Progenitor cell of endocrine pancreas (in vitro differentiated cells): ENCODE measurements around the gene CDRT15L2. TPM values are rescaled to one million over a fixed set of nuclear protein-coding genes. Genes with fewer than 3 reads are reported as not detected.
"Not testable (repeated sequence)": the region's sequence is repeated elsewhere in the genome, so short reads cannot be mapped to it uniquely, and the experiment has no call there.

Experiments
- DNase-seq: peaks from one replicate; pipeline ENCODE4 v3.0.0; 2021; ENCODE audit warnings: low spot score; ENCODE audit not compliant: unreplicated experiment
- H3K27ac Mint-ChIP-seq: 2 replicates; pipeline ENCODE4 v1.8.0; 2021; ENCODE audit warnings: mild to moderate bottlenecking, moderate library complexity, mixed read lengths
- H3K27me3 Mint-ChIP-seq: 2 replicates; pipeline ENCODE4 v1.8.0; 2021; ENCODE audit warnings: mixed read lengths
- H3K36me3 Mint-ChIP-seq: 2 replicates; pipeline ENCODE4 v1.8.0; 2022; ENCODE audit warnings: mixed read lengths; ENCODE audit not compliant: insufficient read depth
- H3K4me1 Mint-ChIP-seq: 2 replicates; pipeline ENCODE4 v1.8.0; 2021; ENCODE audit warnings: low read depth, mixed read lengths
- H3K4me3 Mint-ChIP-seq: 2 replicates; pipeline ENCODE4 v1.8.0; 2021; ENCODE audit warnings: low read depth, mild to moderate bottlenecking, moderate library complexity, mixed read lengths
- H3K9me3 Mint-ChIP-seq: 2 replicates; pipeline ENCODE4 v1.8.0; 2021; ENCODE audit warnings: low read depth, mixed read lengths
- total RNA-seq: library from RNA; stranded (reverse); gene quantifications from 2 replicates; pipeline ENCODE4 v1.2.1, GENCODE V29; 2021
- TF ChIP-seq, protein P1 (sequence below): fragments of 200-600 bp; sonication (generic); IDR thresholded peaks from one replicate; pipeline ENCODE4 v1.5.0; 2021; ENCODE audit warnings: antibody characterized with exemption, mild to moderate bottlenecking; ENCODE audit not compliant: unreplicated experiment

Gene CDRT15L2
- total RNA-seq, 1 donor from 2014 or later = not detected

DNA sequence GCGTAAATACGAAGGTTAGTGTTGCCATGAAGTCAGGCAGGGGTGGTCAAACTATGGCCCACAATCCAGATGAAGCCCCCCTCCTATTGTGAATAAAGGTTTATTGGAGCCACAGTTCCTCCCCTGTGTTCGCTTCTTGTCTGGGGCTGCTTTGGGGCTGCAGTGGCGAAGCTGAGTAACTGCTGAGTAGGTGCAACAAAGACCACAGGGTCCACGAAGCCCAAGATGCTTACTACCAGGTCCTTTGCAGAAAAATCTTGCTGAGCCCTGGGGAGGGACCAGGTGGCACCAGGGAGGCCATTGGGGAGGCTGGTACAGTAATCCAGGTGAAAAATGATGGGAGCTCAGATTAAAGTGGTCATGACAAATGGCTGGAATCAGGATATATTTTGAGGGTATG is 21.4 kb upstream of the CDRT15L2 start:
- not testable (repeated sequence) for H3K27ac Mint-ChIP-seq, H3K4me1 Mint-ChIP-seq, DNase-seq, H3K36me3 Mint-ChIP-seq, H3K4me3 Mint-ChIP-seq, H3K9me3 Mint-ChIP-seq
- peaks cover 11% of the 10 kb centered on the region for H3K27me3 Mint-ChIP-seq

DNA sequence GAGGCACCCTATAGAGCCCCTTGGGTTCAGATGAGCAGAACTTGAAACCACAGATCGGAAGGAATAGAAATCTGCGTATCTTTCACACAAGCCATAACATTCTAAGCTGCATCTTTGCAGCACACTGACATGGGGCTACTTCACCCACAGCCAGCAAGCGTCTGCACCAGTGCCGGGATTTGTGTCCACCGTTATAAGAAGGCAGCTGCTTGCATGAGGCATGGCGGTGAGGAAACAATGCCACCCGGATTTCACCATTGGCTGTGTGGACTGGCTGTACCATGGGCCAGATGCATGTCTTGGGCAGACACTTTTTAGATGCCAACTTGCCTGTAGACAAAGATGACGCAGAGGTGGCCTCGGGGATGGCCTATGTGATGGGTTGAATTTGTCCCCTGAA is 20.5 kb upstream of the CDRT15L2 start:
- not testable (repeated sequence) for H3K27ac Mint-ChIP-seq, H3K4me1 Mint-ChIP-seq, H3K36me3 Mint-ChIP-seq, H3K9me3 Mint-ChIP-seq, H3K4me3 Mint-ChIP-seq, DNase-seq
- peaks cover 11% of the 10 kb centered on the region for H3K27me3 Mint-ChIP-seq

DNA sequence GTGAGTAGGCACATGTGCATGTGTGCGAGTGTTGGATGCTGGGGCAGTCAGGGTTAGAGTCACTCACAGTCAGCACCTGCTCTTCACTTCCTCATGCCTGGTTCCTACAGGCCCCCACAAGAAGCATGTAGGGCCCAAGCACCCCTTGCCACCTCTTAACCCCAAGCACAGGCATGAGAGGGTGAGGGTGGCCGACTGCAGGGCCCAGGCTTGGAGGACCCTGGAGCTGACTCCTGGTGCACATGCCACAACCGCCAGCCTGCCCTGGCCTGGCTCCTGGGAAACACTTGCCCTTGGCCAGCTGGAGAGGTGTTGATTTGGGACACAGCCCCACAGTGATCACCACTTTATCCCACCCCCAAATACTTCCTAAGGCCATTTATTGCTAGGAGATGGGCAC is 16.9 kb upstream of the CDRT15L2 start:
- Mint-ChIP-seq H3K4me3 (no peak overlapping the region), H3K27ac (no peak overlapping the region), H3K4me1 (peaks cover 2% of the 10 kb centered on the region), H3K27me3 (peaks cover 14% of the 10 kb centered on the region), H3K9me3 (peaks cover 3% of the 10 kb centered on the region), H3K36me3 (no peaks in the 10 kb centered on the region)
- DNase-seq = no peak
- TF ChIP-seq, protein P1, sequence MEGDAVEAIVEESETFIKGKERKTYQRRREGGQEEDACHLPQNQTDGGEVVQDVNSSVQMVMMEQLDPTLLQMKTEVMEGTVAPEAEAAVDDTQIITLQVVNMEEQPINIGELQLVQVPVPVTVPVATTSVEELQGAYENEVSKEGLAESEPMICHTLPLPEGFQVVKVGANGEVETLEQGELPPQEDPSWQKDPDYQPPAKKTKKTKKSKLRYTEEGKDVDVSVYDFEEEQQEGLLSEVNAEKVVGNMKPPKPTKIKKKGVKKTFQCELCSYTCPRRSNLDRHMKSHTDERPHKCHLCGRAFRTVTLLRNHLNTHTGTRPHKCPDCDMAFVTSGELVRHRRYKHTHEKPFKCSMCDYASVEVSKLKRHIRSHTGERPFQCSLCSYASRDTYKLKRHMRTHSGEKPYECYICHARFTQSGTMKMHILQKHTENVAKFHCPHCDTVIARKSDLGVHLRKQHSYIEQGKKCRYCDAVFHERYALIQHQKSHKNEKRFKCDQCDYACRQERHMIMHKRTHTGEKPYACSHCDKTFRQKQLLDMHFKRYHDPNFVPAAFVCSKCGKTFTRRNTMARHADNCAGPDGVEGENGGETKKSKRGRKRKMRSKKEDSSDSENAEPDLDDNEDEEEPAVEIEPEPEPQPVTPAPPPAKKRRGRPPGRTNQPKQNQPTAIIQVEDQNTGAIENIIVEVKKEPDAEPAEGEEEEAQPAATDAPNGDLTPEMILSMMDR = no peak

DNA sequence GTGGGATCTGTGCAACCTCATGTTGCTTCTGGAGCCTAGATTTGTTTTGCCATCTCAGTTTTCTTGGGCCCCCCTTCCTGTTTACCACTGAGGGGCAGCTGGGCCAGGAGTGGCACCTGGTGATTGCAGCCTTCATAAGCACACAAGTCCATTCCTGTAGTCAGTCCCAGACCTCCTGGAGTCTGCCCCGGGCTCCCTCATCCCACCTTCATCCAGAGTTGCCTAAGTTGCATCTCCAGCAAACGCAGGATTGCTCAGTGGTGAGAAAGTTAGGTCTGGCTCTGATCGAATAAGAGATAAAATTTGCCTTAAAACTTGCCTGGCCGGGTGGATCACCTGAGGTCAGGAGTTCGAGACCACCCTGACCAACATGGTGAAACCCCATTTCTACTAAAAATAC is 14.3 kb upstream of the CDRT15L2 start:
- H3K9me3 Mint-ChIP-seq, H3K36me3 Mint-ChIP-seq, DNase-seq, H3K4me1 Mint-ChIP-seq, H3K4me3 Mint-ChIP-seq, H3K27ac Mint-ChIP-seq: not testable (repeated sequence)
- H3K27me3 Mint-ChIP-seq = peaks cover 10% of the 10 kb centered on the region

- DNase-seq = no peak
- TF ChIP-seq, protein P1 = no peak
- Mint-ChIP-seq H3K4me1 (no peaks in the 10 kb centered on the region), H3K9me3 (peaks cover 3% of the 10 kb centered on the region), H3K36me3 (no peaks in the 10 kb centered on the region), H3K27me3 (peaks cover 9% of the 10 kb centered on the region), H3K27ac (no peak overlapping the region), H3K4me3 (no peak overlapping the region)
These were observed 13.8 kb upstream of the CDRT15L2 start for GRCh38 chr17:20565711-20566110.

DNA sequence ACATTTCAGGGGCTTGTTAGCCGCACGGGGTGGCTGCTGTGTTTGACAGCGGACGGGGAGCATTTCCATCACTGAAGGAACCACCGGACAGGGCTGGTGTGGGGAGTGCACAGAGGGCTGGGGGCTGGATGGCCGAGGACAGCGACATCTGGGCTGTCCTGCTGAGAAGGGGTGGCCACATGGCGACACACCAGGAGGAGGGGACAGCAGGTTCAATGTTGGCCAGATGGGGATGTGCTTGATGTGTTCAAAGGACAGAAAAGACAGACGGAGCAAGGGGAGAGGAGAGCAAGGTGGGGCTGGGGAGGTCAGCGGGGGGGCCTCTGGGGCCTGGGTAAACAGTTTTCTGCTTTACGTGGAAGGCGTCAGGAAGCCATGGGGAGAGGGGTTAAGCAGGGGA is 12.8 kb upstream of the CDRT15L2 start:
- not testable (repeated sequence) for H3K4me1 Mint-ChIP-seq

DNA sequence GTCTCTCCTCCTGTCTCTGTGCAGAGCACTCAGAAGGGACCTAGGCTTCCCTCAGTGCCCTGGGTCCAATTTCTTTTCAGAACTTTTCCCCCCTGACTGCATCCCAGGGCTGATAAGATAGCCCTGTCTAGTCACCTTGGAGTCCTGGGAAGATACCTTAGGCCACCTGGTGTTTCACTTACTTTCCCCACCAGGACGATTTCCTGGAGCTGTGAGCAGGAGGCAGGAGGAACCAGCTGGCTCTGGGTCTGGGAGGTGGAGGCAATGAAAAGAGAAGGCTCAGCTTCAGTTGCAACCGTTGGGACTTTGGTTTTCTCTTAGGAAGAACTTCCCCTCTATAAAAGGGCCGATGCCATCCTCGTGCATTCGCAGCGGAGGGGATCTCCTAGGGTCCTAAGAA is 12.1 kb upstream of the CDRT15L2 start:
- DNase-seq = not testable (repeated sequence)

More for the DNA sequence above, 12.8 kb upstream of the CDRT15L2 start:
- not testable (repeated sequence) for H3K27ac Mint-ChIP-seq, H3K36me3 Mint-ChIP-seq, H3K27me3 Mint-ChIP-seq, H3K9me3 Mint-ChIP-seq, H3K4me3 Mint-ChIP-seq, DNase-seq

DNA sequence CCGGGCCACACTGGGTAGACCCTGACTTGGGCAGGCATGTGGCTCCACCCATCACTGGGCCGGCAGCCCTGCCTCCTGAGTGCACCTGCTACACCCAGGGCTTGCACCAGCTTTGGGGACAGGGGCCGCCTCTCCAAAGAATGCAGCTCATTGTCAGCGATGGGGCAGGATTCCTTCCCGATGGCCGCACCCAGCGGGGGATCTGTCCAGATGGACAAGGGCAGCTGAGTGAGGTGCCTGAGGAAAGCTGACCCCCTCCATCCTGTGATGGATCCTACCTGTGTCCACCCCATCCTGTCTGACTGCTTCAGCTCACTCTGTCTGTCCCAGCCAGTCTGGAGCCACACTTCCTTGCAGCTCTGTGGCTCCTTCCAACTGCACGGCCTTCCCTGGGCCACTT is 10.9 kb upstream of the CDRT15L2 start:
- H3K4me1 Mint-ChIP-seq, H3K27me3 Mint-ChIP-seq, H3K27ac Mint-ChIP-seq, H3K36me3 Mint-ChIP-seq, DNase-seq, H3K9me3 Mint-ChIP-seq, H3K4me3 Mint-ChIP-seq: not testable (repeated sequence)

More for the DNA sequence above, 12.1 kb upstream of the CDRT15L2 start:
- not testable (repeated sequence) for H3K27me3 Mint-ChIP-seq, H3K27ac Mint-ChIP-seq, H3K36me3 Mint-ChIP-seq, H3K4me3 Mint-ChIP-seq, H3K4me1 Mint-ChIP-seq, H3K9me3 Mint-ChIP-seq

DNA sequence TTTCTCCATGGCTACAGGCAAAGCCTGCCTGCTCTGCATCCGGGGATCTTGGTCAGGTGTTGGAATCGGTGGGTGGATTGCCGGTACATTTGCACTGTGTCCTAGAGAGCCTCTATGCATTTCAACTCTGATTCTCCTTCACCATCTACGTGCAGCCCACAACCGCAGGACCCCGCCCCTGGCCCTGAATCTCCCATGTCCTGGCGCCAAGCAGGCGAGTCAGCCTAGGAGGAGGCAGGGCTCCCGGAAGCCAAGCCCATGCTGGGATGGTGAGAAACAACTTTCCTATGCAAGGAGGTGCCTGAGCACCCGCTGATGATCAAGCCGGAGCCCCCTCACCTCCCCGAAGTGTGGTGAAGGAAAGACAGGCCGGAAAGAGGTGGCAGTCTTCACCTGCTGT is 7.9 kb upstream of the CDRT15L2 start:
- not testable (repeated sequence) for H3K27ac Mint-ChIP-seq, H3K4me1 Mint-ChIP-seq, H3K27me3 Mint-ChIP-seq, DNase-seq, H3K4me3 Mint-ChIP-seq, H3K36me3 Mint-ChIP-seq, H3K9me3 Mint-ChIP-seq

GRCh38 chr17:20573216-20573615 is 6.3 kb upstream of the CDRT15L2 start:
- H3K4me1 Mint-ChIP-seq, H3K27me3 Mint-ChIP-seq, H3K36me3 Mint-ChIP-seq, H3K9me3 Mint-ChIP-seq, DNase-seq, H3K4me3 Mint-ChIP-seq, H3K27ac Mint-ChIP-seq: not testable (repeated sequence)

GRCh38 chr17:20575071-20575470 is 4.5 kb upstream of the CDRT15L2 start:
- not testable (repeated sequence) for H3K4me3 Mint-ChIP-seq, DNase-seq, H3K4me1 Mint-ChIP-seq, H3K27ac Mint-ChIP-seq, H3K27me3 Mint-ChIP-seq, H3K9me3 Mint-ChIP-seq, H3K36me3 Mint-ChIP-seq

GRCh38 chr17:20583891-20584577 is 4.5 kb downstream of the CDRT15L2 start:
- H3K4me3 Mint-ChIP-seq, H3K9me3 Mint-ChIP-seq, H3K27ac Mint-ChIP-seq, DNase-seq, H3K27me3 Mint-ChIP-seq, H3K4me1 Mint-ChIP-seq, H3K36me3 Mint-ChIP-seq: not testable (repeated sequence)
